Suprapubic skin (tissue), 4 donors: ENCODE results near the gene TRPM2. TPM values are rescaled to one million over a fixed set of nuclear protein-coding genes. Genes with fewer than 3 reads are reported as not detected.

Source experiments
- DNase-seq, 2 donors: peaks; one replicate each; pipeline ENCODE4 v3.0.0-alpha.2; 2019; ENCODE audit warnings: low spot score in 2 of 2
- H3K27ac ChIP-seq: fragments of 200-600 bp; sonication (generic); one replicate; pipeline ENCODE4 v1.5.1; 2019
- H3K27me3 ChIP-seq: fragments of 200-600 bp; sonication (generic); one replicate; pipeline ENCODE4 v1.5.1; 2019
- H3K36me3 ChIP-seq: fragments of 200-600 bp; sonication (generic); one replicate; pipeline ENCODE4 v1.5.1; 2019
- H3K4me1 ChIP-seq: fragments of 200-600 bp; sonication (generic); one replicate; pipeline ENCODE4 v1.5.1; 2019
- H3K4me3 ChIP-seq: fragments of 200-600 bp; sonication (generic); one replicate; pipeline ENCODE4 v1.5.1; 2019; ENCODE audit warnings: mild to moderate bottlenecking
- H3K9me3 ChIP-seq: fragments of 200-600 bp; sonication (generic); one replicate; pipeline ENCODE4 v1.5.1; 2019
- CTCF ChIP-seq, 2 donors: fragments of 200-600 bp in 1 of 2; fragments of 450-650 bp in 1 of 2; sonication (generic) in 1 of 2; IDR thresholded peaks; one replicate each; pipeline ENCODE4 v1.5.1; 2016 to 2019; ENCODE audit warnings: antibody characterized with exemption in 2 of 2, mild to moderate bottlenecking in 1 of 2, moderate library complexity in 1 of 2
- EP300 ChIP-seq: sonication (generic); formaldehyde crosslinking; IDR thresholded peaks from one replicate; pipeline ENCODE4 v1.6.1; 2017; ENCODE audit warnings: antibody characterized with exemption
- POLR2A ChIP-seq, 2 donors: fragments of 450-650 bp; IDR thresholded peaks; one replicate each; pipeline ENCODE4 v1.6.1; 2017; ENCODE audit warnings: antibody characterized with exemption in 2 of 2, mild to moderate bottlenecking in 2 of 2, moderate library complexity in 2 of 2
- POLR2AphosphoS5 ChIP-seq, 3 donors: sonication (generic); formaldehyde crosslinking; IDR thresholded peaks; one replicate each; pipeline ENCODE4 v1.6.1; 2017; ENCODE audit warnings: antibody characterized with exemption in 3 of 3
- WGBS: methylation state at CpG from one replicate; pipeline ENCODE4 v1.1.5; 2018; 5-methylcytosine and 5-hydroxymethylcytosine counted together
- total RNA-seq, 4 donors: library from RNA; depleted of rRNA; stranded (reverse); fragments of >200 nt; gene quantifications; one replicate each; pipeline ENCODE4 v1.1.0, GENCODE V29; 2016

The TRPM2 gene
- total RNA-seq, 4 donors from 2014 or later: 2.5 to 4.2 (median 3.2) TPM

GRCh38 chr21:44383216-44383615, 29.8 kb downstream of the TRPM2 start:
- peaks cover 12% of the 10 kb centered on the region for H3K9me3 ChIP-seq
- H3K27ac ChIP-seq: no peak overlapping the region
- no peaks in the 10 kb centered on the region for H3K27me3 ChIP-seq
- H3K4me1 ChIP-seq: no peaks in the 10 kb centered on the region
- WGBS: 79% methylated on average over 4 of the region's 4 CpGs
- H3K36me3 ChIP-seq: no peaks in the 10 kb centered on the region
- DNase-seq: no peak
- TF ChIP-seq POLR2AphosphoS5 (IDR thresholded peaks at IDR 0.05) (no peak), POLR2A (IDR thresholded peaks at IDR 0.05) (no peak), CTCF (IDR thresholded peaks at IDR 0.05) (no peak), EP300 (no peak)
- no peak overlapping the region for H3K4me3 ChIP-seq

GRCh38 chr21:44384968-44385367, 31.5 kb downstream of the TRPM2 start:
- TF ChIP-seq POLR2A (IDR thresholded peaks at IDR 0.05): no peak
- TF ChIP-seq POLR2AphosphoS5 (IDR thresholded peaks at IDR 0.05): no peak
- TF ChIP-seq CTCF (IDR thresholded peaks at IDR 0.05): no peak
- TF ChIP-seq EP300: no peak
- WGBS: 79% methylated on average over 2 of the region's 2 CpGs
- H3K9me3 ChIP-seq: peaks cover 12% of the 10 kb centered on the region
- DNase-seq: no peak
- H3K36me3 ChIP-seq: no peaks in the 10 kb centered on the region
- no peaks in the 10 kb centered on the region for H3K27me3 ChIP-seq
- no peaks in the 10 kb centered on the region for H3K4me1 ChIP-seq
- no peak overlapping the region for H3K27ac ChIP-seq
- H3K4me3 ChIP-seq: no peak overlapping the region

- Histone ChIP-seq H3K4me3 (no peak overlapping the region), H3K9me3 (peaks cover 9% of the 10 kb centered on the region), H3K4me1 (no peaks in the 10 kb centered on the region), H3K36me3 (no peaks in the 10 kb centered on the region), H3K27me3 (peaks cover 6% of the 10 kb centered on the region), H3K27ac (no peak overlapping the region)
- 92% methylated on average over 1 of the region's 1 CpG for WGBS
- no peak for DNase-seq
- no peak for TF ChIP-seq POLR2A (IDR thresholded peaks at IDR 0.05)
- TF ChIP-seq EP300: no peak
- no peak for TF ChIP-seq CTCF (IDR thresholded peaks at IDR 0.05)
- TF ChIP-seq POLR2AphosphoS5 (IDR thresholded peaks at IDR 0.05): no peak
Measured at GRCh38 chr21:44389335-44389734, 35.9 kb downstream of the TRPM2 start.

- H3K4me1 ChIP-seq: peaks cover 6% of the 10 kb centered on the region
- no peak overlapping the region for H3K27ac ChIP-seq
- no peak for DNase-seq
- H3K36me3 ChIP-seq: no peaks in the 10 kb centered on the region
- H3K4me3 ChIP-seq: no peak overlapping the region
- TF ChIP-seq POLR2AphosphoS5 (IDR thresholded peaks at IDR 0.05): no peak
- TF ChIP-seq POLR2A (IDR thresholded peaks at IDR 0.05): no peak
- no peak for TF ChIP-seq EP300
- TF ChIP-seq CTCF (IDR thresholded peaks at IDR 0.05): no peak
- H3K27me3 ChIP-seq: peaks cover 6% of the 10 kb centered on the region
- H3K9me3 ChIP-seq: no peaks in the 10 kb centered on the region
- 98% methylated on average over 6 of the region's 8 CpGs for WGBS
Measured at GRCh38 chr21:44390886-44391285, 37.5 kb downstream of the TRPM2 start.

GRCh38 chr21:44391345-44392091, 38.1 kb downstream of the TRPM2 start:
- H3K4me3 ChIP-seq: no peak overlapping the region
- H3K9me3 ChIP-seq: no peaks in the 10 kb centered on the region
- 49% methylated on average over 32 of the region's 34 CpGs for WGBS
- peaks cover 6% of the 10 kb centered on the region for H3K27me3 ChIP-seq
- peaks cover 6% of the 10 kb centered on the region for H3K4me1 ChIP-seq
- DNase-seq: no peak
- H3K27ac ChIP-seq: no peak overlapping the region
- TF ChIP-seq EP300: no peak
- TF ChIP-seq CTCF (IDR thresholded peaks at IDR 0.05): no peak
- no peak for TF ChIP-seq POLR2A (IDR thresholded peaks at IDR 0.05)
- TF ChIP-seq POLR2AphosphoS5 (IDR thresholded peaks at IDR 0.05): no peak
- no peaks in the 10 kb centered on the region for H3K36me3 ChIP-seq
